ENCODE measurements around the gene UFSP2.
"Not testable (repeated sequence)": the region's sequence is repeated elsewhere in the genome, so short reads cannot be mapped to it uniquely, and the experiment has no call there.

UFSP2 gene

GRCh38 chr4:185381288-185382196, 44.2 kb downstream of the UFSP2 start:
- DNase-seq, result no peak

GRCh38 chr4:185380320-185380719, 45.4 kb downstream of the UFSP2 start:
- no peak for DNase-seq

- DNase-seq, result no peak
Observed at GRCh38 chr4:185379326-185380295, 46.2 kb downstream of the UFSP2 start.

- no peak for DNase-seq
Observed at GRCh38 chr4:185378264-185378663, 47.5 kb downstream of the UFSP2 start.

DNA sequence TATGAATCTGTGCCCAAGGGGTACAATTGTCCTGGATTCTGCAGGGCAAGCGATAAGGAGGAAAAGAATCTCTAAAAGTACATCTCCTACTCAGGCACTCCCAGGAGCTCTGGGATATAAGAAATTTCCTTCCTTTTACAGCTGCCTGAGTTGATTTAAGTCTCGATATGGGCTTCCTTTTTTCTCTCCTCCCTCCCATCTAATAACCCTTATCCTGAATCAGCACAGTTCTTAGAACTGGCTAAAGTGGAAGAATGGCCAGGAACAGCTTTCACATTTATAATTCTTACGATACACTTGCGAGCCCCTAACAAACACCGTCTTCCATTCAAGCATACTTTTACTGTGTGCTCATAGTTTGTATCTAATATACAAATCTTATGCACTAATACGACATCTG, 51.2 kb downstream of the UFSP2 start:
- no peak for DNase-seq

GRCh38 chr4:185374027-185374426, 51.7 kb downstream of the UFSP2 start:
- no peak for DNase-seq

DNA sequence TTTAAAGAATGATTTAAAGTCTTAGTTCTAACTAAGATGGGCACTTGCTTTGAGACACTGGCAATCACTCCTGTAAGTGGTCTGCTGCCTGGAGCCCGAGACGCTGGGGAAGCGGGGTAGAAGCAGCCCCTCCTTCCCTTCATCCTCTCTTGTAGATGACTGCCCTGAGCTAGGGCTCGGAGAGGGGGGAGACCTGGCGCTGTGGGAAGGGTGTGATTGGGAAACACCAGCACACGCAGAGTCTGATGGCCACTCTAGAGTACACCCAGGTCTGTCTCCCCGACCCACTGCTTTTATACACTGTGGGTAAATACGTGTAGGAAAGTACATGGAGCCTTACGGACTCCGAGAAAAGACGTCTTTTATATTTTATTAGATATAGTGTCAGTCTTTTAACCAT, 54.1 kb downstream of the UFSP2 start:
- DNase-seq, result no peak

DNA sequence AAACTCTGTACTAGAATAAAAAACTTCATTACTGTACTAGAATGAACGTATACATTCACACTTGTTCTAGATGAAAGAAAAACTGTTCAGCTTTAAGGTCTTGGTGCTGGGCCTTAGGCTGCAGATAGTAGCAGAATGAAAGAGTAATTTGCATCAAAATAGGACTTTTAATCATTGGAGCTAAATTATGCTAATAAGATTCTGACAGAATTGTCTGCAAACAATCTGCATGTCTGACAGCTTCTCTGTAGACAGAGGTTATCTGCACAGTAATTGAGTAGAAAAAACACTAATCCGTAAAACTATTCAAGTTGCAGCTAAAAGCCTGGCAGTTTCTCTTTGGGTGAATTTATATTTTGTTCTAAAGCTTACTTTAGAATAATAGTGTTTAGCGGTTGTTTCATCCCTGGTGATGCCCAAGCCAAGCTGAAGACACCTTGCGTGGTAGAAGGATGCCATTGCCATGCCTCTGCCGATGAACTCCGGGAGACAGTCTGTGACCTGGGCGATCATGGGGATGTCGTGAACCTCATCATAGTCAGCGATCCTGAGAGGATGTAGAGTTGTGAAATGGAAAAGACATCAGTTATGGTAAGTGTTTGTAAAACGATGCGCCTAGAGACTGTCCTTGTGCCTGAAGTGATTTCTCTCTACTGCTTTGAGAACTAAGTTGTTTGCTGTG, 55.4 kb downstream of the UFSP2 start:
- DNase-seq, result no peak

- DNase-seq, result no peak
Observed at GRCh38 chr4:185369731-185370130, 56.0 kb downstream of the UFSP2 start.

DNA sequence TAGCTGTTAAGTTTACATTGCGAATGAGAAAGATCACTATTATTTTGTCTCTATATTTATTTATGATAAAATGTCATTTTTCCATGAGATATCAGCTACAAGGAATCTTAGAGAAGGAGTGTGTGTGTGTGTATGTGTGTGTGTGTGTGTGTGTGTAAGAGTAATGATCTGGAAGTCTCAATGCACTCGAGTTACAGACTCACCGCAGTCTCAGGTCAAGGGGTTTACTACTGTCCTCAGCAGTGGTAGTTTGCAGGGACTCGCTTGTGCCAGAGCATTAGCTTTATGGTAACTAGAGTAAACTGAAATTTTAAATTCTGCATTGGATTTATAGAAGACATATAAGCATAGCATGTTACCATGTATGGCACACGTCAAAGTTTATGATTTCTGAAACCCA, 60.9 kb downstream of the UFSP2 start:
- no peak for DNase-seq

- no peak for DNase-seq
Observed at GRCh38 chr4:185363251-185363650, 62.5 kb downstream of the UFSP2 start.

DNA sequence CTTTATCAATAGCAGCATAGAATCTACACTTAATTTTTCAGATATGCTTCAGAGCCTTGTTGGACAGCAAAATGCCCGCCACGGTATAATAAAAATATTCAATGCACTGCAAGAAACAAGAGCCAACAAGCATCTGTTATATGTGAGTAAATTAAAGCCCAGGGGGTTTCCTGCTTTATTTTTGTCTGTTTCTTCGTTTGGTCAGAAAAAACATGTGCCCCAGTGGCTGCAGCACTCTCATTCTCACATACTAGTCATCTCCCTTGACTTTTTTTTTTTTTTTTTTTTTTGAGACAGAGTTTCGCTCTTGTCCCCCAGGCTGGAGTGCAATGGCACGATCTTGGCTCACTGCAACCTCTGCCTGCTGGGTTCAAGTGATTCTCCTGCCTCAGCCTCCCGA, 63.2 kb downstream of the UFSP2 start:
- not testable (repeated sequence) for DNase-seq

GRCh38 chr4:185361872-185362271, 63.9 kb downstream of the UFSP2 start:
- no peak for DNase-seq

DNA sequence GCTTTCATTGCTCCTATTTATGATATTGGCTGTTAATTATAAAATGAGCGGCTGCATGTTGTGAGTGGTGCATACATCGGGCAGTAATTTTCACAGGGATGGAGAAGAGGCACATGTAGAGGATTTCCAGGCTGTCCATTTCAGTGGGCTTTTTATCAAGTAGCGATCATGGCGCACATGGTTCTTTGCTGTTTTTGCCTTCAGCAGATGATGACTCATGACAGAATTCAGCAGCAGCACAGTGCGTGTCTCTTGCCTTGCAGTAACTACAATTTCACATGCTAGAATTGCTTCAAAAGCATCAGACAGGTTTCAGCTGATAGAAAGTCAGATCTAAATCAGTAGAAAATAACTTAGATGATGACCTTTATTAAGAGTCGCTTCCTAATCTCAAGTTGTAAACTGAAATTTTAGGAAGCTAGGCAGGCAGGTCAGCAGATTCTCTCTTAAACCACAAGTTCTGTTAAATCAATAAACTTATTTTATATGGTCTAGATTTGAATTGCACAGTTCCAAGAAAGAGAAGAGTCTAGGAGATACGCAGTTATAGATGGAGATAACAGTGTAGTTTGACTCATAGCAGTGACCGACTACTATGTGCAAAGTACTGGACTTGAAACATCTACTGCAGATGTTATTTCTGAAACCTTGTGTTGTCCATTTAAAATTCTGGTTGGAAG, 65.9 kb downstream of the UFSP2 start:
- DNase-seq, result no peak

DNA sequence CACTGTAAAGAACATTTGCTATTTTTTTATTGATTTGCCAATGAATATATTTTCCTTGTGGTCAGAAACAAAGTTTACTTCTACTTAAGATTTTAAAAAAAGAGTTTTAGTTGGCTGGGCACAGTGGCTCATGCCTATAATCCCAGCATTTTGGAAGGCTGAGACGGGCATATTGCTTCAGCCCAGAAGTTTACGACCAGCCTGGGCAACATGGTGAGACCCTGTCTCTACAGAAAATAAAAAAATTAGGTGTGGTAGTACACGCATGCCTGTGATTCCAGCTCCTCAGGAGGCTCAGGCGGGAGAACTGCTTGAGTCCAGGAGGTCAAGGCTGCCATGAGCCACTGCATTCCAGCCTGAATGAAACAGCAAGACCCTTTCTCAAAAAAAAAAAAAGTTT, 66.8 kb downstream of the UFSP2 start:
- DNase-seq, result no peak

- no peak for DNase-seq
Observed at GRCh38 chr4:185358514-185358913, 67.2 kb downstream of the UFSP2 start.

- no peak for DNase-seq
Observed at GRCh38 chr4:185357733-185358440, 67.9 kb downstream of the UFSP2 start.

DNA sequence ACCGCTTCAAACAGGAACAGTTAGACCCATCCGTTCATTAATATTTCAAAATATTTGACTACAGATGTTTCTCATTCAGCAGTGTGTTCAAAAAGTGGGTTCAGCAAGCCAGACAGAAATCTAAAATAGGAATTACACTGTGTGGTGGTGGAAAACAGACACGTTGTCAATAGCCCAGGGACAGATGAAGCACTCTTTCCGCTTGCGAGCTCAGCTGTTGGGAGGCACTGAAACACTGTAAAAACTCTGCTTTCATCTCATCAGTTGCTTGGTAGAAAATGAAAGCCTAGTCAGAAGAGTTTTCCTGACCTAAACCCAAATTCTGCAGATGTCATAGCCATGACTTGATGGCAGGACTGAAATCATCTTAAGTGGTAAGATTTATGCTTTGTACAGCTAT, 68.6 kb downstream of the UFSP2 start:
- no peak for DNase-seq

DNA sequence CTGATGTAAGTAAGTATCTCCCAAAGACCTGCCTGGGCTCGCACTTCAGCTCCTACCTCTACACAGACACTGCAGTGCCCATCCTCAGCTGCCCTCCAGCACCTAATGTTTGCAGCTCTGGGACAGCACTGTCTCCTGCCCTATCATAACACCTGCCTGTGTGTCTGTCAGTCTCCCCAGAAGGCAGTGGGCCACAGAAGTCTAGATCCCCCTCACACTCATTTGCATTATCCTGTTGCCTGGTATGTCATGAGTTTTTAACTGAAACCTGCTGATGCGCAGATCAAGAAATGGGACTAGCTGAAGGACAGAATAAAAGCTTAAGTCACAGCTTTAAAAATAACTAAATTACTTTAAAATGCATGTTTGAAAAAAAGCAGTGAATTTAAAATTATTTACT, 73.0 kb downstream of the UFSP2 start:
- DNase-seq, result no peak

DNA sequence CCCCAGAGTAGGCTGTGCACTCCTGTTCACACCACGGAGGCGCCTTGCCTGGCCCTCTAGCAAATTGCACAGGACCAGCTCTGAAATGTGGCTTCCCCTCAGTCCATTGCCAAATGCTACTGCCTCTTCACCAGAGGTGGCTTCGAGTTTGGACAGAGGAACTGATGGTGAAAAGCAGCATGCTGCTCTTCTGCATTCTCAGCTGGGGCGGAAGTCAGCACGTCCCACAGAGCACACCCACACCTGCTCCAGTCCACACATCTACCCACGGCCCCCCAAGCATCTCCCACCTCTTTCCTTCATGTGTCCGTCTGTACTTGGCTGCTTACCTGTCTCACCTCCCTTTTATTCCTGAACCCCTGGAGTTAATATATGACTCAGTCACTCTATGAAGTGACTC, 73.6 kb downstream of the UFSP2 start:
- DNase-seq, result no peak

GRCh38 chr4:185351691-185352090, 74.1 kb downstream of the UFSP2 start:
- no peak for DNase-seq

Measured in KG1 (cell line).